Endothelial cell of umbilical vein (primary cell): Measurements from ENCODE around the gene KLK2. TPM values are rescaled to one million over a fixed set of nuclear protein-coding genes. Genes with fewer than 3 reads are reported as not detected.
"Not testable (repeated sequence)": the region's sequence is repeated elsewhere in the genome, so short reads cannot be mapped to it uniquely, and the experiment has no call there.

Experiments used
- BruUV-seq: library from RNA; stranded (reverse); fragments of 400-500 nt; replicated peaks from 2 replicates; lab custom pipeline; 2021; lab: Mats Ljungman, UMichigan
- CTCF ChIA-PET: fragments of 300-600, 350-600 bp; sonication (Branson Sonifier 250); formaldehyde crosslinking; loops from one replicate; lab custom pipeline; 2021; ENCODE audit warnings: antibody characterized with exemption, inconsistent platforms; lab: Charles Lee
- POLR2A ChIA-PET: fragments of 300-600, 350-600 bp; sonication (Branson Sonifier 250); formaldehyde crosslinking; loops from one replicate; lab custom pipeline; 2021; ENCODE audit warnings: antibody characterized with exemption, inconsistent platforms; lab: Charles Lee
- DNase-seq: peaks from one replicate; pipeline ENCODE4 v3.0.0-alpha.2; 2011; ENCODE audit warnings: low read depth, low spot score
- FAIRE-seq: peaks from 2 replicates; lab custom pipeline; 2011; peaks lifted over from hg19 to GRCh38; lab: Jason Lieb, UNC
- H2AFZ ChIP-seq: 2 replicates; pipeline ENCODE4 v1.6.0; 2012; ENCODE audit warnings: low read depth, low read length, control low read depth, inconsistent platforms
- H3K27ac ChIP-seq: 2 replicates; pipeline ENCODE4 v1.5.1; 2011; ENCODE audit warnings: low read depth, mild to moderate bottlenecking, control low read depth, low read length, moderate library complexity; ENCODE audit not compliant: insufficient read depth
- H3K27me3 ChIP-seq, 2 experiments: 2 replicates each; pipeline versions ENCODE4 v1.6.0 to v1.6.1; 2011; ENCODE audit warnings: low read length in 2 of 2, mixed read lengths in 1 of 2; ENCODE audit not compliant: control insufficient read depth in 2 of 2, insufficient read depth in 2 of 2
- H3K36me3 ChIP-seq, 2 experiments: 2 replicates in 1 of 2; 3 replicates in 1 of 2; pipeline ENCODE4 v1.5.1; 2011; ENCODE audit warnings: low read length in 2 of 2, mild to moderate bottlenecking in 1 of 2, moderate library complexity in 1 of 2; ENCODE audit not compliant: control insufficient read depth in 2 of 2, insufficient read depth in 2 of 2; ENCODE audit errors: extremely low read depth in 1 of 2
- H3K4me1 ChIP-seq: 3 replicates; pipeline ENCODE4 v1.5.1; 2011; ENCODE audit warnings: mild to moderate bottlenecking, low read length; ENCODE audit not compliant: control insufficient read depth, insufficient read depth; ENCODE audit errors: extremely low read depth
- H3K4me2 ChIP-seq: 2 replicates; pipeline ENCODE4 v1.6.1; 2011; ENCODE audit warnings: low read length, control low read depth, mixed read lengths; ENCODE audit not compliant: insufficient read depth
- H3K4me3 ChIP-seq, 3 experiments: fragments of 200-600 bp in 1 of 3; sonication (generic), shearing (Covaris generic) in 1 of 3; replicated peaks in 1 of 3; 2 replicates each; pipeline ENCODE4 v1.5.1; 2011 to 2016; ENCODE audit warnings: control low read depth in 3 of 3, low read length in 3 of 3, mild to moderate bottlenecking in 2 of 3, inconsistent platforms in 1 of 3, low read depth in 1 of 3, moderate library complexity in 1 of 3; ENCODE audit not compliant: insufficient read depth in 1 of 3
- H3K79me2 ChIP-seq: 2 replicates; pipeline ENCODE4 v1.6.0; 2012; ENCODE audit warnings: low read length, inconsistent platforms; ENCODE audit not compliant: control insufficient read depth, insufficient read depth
- H3K9ac ChIP-seq: replicated peaks from 2 replicates; pipeline ENCODE3; 2011; ENCODE audit warnings: low read length, control low read depth; ENCODE audit not compliant: insufficient read depth; ENCODE audit errors: extremely low read depth
- H3K9me1 ChIP-seq: replicated peaks from 3 replicates; pipeline ENCODE4 v1.6.0; 2011; ENCODE audit warnings: mild to moderate bottlenecking, low read length; ENCODE audit not compliant: control insufficient read depth, insufficient read depth; ENCODE audit errors: extremely low read depth
- H3K9me3 ChIP-seq: replicated peaks from 2 replicates; pipeline ENCODE4 v1.5.1; 2012; ENCODE audit warnings: low read length, inconsistent platforms; ENCODE audit not compliant: control insufficient read depth, insufficient read depth
- H4K20me1 ChIP-seq: replicated peaks from 2 replicates; pipeline ENCODE3; 2011; ENCODE audit warnings: mild to moderate bottlenecking, low read length; ENCODE audit not compliant: control insufficient read depth, insufficient read depth; ENCODE audit errors: extremely low read depth
- CTCF ChIP-seq, 2 donors: IDR thresholded peaks; 1 replicate in 1 of 2; 2 replicates in 1 of 2; pipeline ENCODE4 v1.5.1; 2011; ENCODE audit warnings: low read length in 2 of 2, mild to moderate bottlenecking in 2 of 2, moderate library complexity in 2 of 2, control low read depth in 1 of 2, inconsistent platforms in 1 of 2, low read depth in 1 of 2; ENCODE audit not compliant: insufficient read depth in 1 of 2; ENCODE audit errors: extremely low read depth in 1 of 2
- EZH2 ChIP-seq: IDR thresholded peaks from 2 replicates; pipeline ENCODE4 v1.6.1; 2012; ENCODE audit warnings: borderline replicate concordance, low read depth, mild to moderate bottlenecking, moderate library complexity, low read length, inconsistent platforms; ENCODE audit not compliant: severe bottlenecking
- GATA2 ChIP-seq: IDR thresholded peaks from 2 replicates; pipeline ENCODE4 v1.7.0; 2011; ENCODE audit warnings: low read depth, mild to moderate bottlenecking, moderate library complexity, mixed read lengths, low read length; ENCODE audit not compliant: insufficient read length, insufficient read depth
- JUN ChIP-seq: IDR thresholded peaks from 2 replicates; pipeline ENCODE4 v1.6.1; 2011; ENCODE audit warnings: borderline replicate concordance, low read depth; ENCODE audit not compliant: insufficient read length, insufficient read depth
- MAX ChIP-seq: IDR thresholded peaks from 2 replicates; pipeline ENCODE4 v1.6.1; 2011; ENCODE audit not compliant: insufficient read depth, insufficient read length
- MYC ChIP-seq: IDR thresholded peaks from one replicate; pipeline ENCODE4 v1.6.1; 2011; ENCODE audit warnings: mild to moderate bottlenecking, low read depth, low read length
- POLR2AphosphoS5 ChIP-seq: IDR thresholded peaks from 2 replicates; pipeline ENCODE4 v1.6.1; 2012; ENCODE audit warnings: low read depth, mild to moderate bottlenecking, control low read depth, low read length, moderate library complexity; ENCODE audit not compliant: insufficient read depth
- dilution Hi-C: fragments of 300-500 bp; cut with MboI; formaldehyde crosslinking; loops from one replicate; pipeline ENCODE4 v1.15.0; 2019; ENCODE audit warnings: low sequenced_read_pairs; ENCODE audit not compliant: extremely low pct_ligation_motif_present
- intact Hi-C: fragments of 100-400 bp; cut with micrococcal nuclease; formaldehyde crosslinking; loops from one replicate; pipeline ENCODE4 v1.10.0; 2022
- polyA plus RNA-seq, 4 experiments: library from polyadenylated mRNA; depleted of rRNA in 3 of 4; stranded (reverse) in 3 of 4; unstranded in 1 of 4; fragments of >200 nt; gene quantifications; 2 replicates each; pipeline versions ENCODE4 v1.2.1 to v1.2.3, GENCODE V29; 2011 to 2012; ENCODE audit warnings: missing spikeins in 1 of 4
- total RNA-seq: library from RNA; stranded (reverse); gene quantifications from 2 replicates; pipeline ENCODE4 v1.2.3, GENCODE V29; 2021

KLK2 gene
- total and polyA plus RNA-seq, 2 donors (not counting 3 experiments of a cell fraction or from before 2014, with no cell fraction given) = not detected

- BruUV-seq, FAIRE-seq, H4K20me1 ChIP-seq, POLR2A ChIA-PET, H3K36me3 ChIP-seq, H3K79me2 ChIP-seq, CTCF ChIA-PET, H3K4me3 ChIP-seq, H3K27me3 ChIP-seq, H2AFZ ChIP-seq, dilution Hi-C loops, H3K4me1 ChIP-seq, H3K4me2 ChIP-seq, intact Hi-C loops, H3K27ac ChIP-seq, H3K9ac ChIP-seq, H3K9me3 ChIP-seq, DNase-seq, H3K9me1 ChIP-seq: not testable (repeated sequence)
Measured at GRCh38 chr19:50896089-50896590, 22.9 kb downstream of the KLK2 start.

- ChIA-PET POLR2A (interaction anchor here (0.6 kb wide), 1 partner anchor 128 kb away, joined by 4 read pairs; no protein-coding TSS in a partner anchor), CTCF (no interaction called here)
- no peaks in the 10 kb centered on the region for H4K20me1 ChIP-seq
- H3K4me1 ChIP-seq = no peaks in the 10 kb centered on the region
- FAIRE-seq = no peak
- no peak overlapping the region for H3K9ac ChIP-seq
- H3K9me1 ChIP-seq = no peaks in the 10 kb centered on the region
- TF ChIP-seq POLR2AphosphoS5 (no peak), MAX (no peak), GATA2 (no peak), MYC (no peak), JUN (peak; percentile 35), CTCF (IDR thresholded peaks at IDR 0.05; ENCODE audit: extremely low read depth in 1 of 2, insufficient read depth in 1 of 2, low read depth in 1 of 2, low read length in 2 of 2) (no peak), EZH2 (no peak)
- BruUV-seq = no TSS peak
- no peak overlapping the region for H3K4me2 ChIP-seq
- H3K27me3 ChIP-seq = no peaks in the 10 kb centered on the region
- H3K79me2 ChIP-seq = no peaks in the 10 kb centered on the region
- H3K9me3 ChIP-seq = no peaks in the 10 kb centered on the region
- no peak overlapping the region for H3K4me3 ChIP-seq
- no peak overlapping the region for H2AFZ ChIP-seq
- dilution Hi-C loops (no loop called here), intact Hi-C loops (no loop called here)
- no peak for DNase-seq
- no peak overlapping the region for H3K27ac ChIP-seq
- no peaks in the 10 kb centered on the region for H3K36me3 ChIP-seq
Measured at GRCh38 chr19:50896591-50897190, 23.5 kb downstream of the KLK2 start.
